Gastrocnemius medialis (tissue), 4 donors: ENCODE data around the gene MAGOHB.

Experiments used
- POLR2A ChIP-seq, 2 donors: fragments of 450-650 bp; IDR thresholded peaks; one replicate each; pipeline ENCODE4 v1.6.1; 2017; ENCODE audit warnings: antibody characterized with exemption in 2 of 2, mild to moderate bottlenecking in 2 of 2, moderate library complexity in 2 of 2
- TF ChIP-seq, protein P1 (sequence below), 5 experiments: fragments of 450-650 bp in 3 of 5; fragments of 200-600 bp in 2 of 5; sonication (generic) in 2 of 5; IDR thresholded peaks in 4 of 5; conservative IDR thresholded peaks in 1 of 5; 1 replicate in 4 of 5; 2 replicates in 1 of 5; pipeline ENCODE4 v1.5.1; 2016 to 2019; ENCODE audit warnings: antibody characterized with exemption in 5 of 5, mild to moderate bottlenecking in 3 of 5, moderate library complexity in 3 of 5

DNA sequence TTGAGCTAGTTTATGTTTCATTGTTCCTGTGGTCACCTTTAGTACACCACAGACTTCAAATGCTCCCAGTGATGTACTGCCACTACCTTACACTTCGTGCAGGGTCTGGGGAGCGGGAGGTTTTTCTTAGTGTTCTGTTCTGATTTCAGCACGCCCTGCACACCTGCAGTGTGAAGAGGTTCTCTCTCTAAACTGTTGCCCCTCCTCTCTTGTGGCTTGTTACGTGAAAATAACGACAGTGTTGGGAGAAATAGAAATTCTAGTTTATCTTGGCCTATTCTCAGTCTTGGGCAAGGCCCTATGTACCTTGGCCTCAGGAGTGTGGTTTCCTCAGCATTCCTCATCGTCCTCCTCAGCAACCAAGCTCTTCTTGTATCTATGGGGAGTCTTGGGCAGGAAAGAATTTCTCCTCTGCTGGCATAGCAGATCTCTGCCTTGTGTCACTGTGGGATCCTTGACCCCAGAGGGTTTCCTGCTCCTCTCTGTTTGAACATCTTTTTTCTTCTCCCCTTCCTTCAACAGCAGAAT is 59.1 kb downstream of the MAGOHB start:
- TF ChIP-seq, protein P1, sequence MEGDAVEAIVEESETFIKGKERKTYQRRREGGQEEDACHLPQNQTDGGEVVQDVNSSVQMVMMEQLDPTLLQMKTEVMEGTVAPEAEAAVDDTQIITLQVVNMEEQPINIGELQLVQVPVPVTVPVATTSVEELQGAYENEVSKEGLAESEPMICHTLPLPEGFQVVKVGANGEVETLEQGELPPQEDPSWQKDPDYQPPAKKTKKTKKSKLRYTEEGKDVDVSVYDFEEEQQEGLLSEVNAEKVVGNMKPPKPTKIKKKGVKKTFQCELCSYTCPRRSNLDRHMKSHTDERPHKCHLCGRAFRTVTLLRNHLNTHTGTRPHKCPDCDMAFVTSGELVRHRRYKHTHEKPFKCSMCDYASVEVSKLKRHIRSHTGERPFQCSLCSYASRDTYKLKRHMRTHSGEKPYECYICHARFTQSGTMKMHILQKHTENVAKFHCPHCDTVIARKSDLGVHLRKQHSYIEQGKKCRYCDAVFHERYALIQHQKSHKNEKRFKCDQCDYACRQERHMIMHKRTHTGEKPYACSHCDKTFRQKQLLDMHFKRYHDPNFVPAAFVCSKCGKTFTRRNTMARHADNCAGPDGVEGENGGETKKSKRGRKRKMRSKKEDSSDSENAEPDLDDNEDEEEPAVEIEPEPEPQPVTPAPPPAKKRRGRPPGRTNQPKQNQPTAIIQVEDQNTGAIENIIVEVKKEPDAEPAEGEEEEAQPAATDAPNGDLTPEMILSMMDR (IDR thresholded peaks at IDR 0.05 in 4 of 5, conservative IDR thresholded peaks at IDR 0.05 in 1 of 5): no peak
- TF ChIP-seq POLR2A (IDR thresholded peaks at IDR 0.05): no peak
